BLaER1 treated with 17β-estradiol and CSF1 and Interleukin-3, amounts not matched to agents 10 nM and 100 nM (cell line): ENCODE measurements around the gene LRRIQ1.

Source experiments
- H3K27ac ChIP-seq, 11 experiments: shearing (Covaris generic); formaldehyde crosslinking; 2 replicates each; pipeline ENCODE4 v1.8.1; 2022
- H3K27me3 ChIP-seq, 11 experiments: shearing (Covaris generic); formaldehyde crosslinking; 2 replicates each; pipeline ENCODE4 v1.8.1; 2022
- H3K36me3 ChIP-seq, 11 experiments: shearing (Covaris generic); formaldehyde crosslinking; 2 replicates each; pipeline ENCODE4 v1.8.1; 2022
- H3K4me1 ChIP-seq, 10 experiments: shearing (Covaris generic); formaldehyde crosslinking; 2 replicates each; pipeline ENCODE4 v1.8.1; 2022
- H3K4me2 ChIP-seq, 11 experiments: shearing (Covaris generic); formaldehyde crosslinking; 2 replicates each; pipeline ENCODE4 v1.8.1; 2022
- H3K4me3 ChIP-seq, 10 experiments: shearing (Covaris generic); formaldehyde crosslinking; 2 replicates each; pipeline ENCODE4 v1.8.1; 2022
- H3K9ac ChIP-seq, 11 experiments: shearing (Covaris generic); formaldehyde crosslinking; 2 replicates each; pipeline ENCODE4 v1.8.1; 2022
- H3K9me3 ChIP-seq, 11 experiments: shearing (Covaris generic); formaldehyde crosslinking; replicated peaks in 1 of 11; 2 replicates each; pipeline ENCODE4 v1.8.1; 2022
- H4K20me1 ChIP-seq, 11 experiments: shearing (Covaris generic); formaldehyde crosslinking; 2 replicates each; pipeline ENCODE4 v1.8.1; 2022
- Cebpa-rat ChIP-seq, 11 experiments: shearing (Covaris generic); IDR thresholded peaks; 2 replicates each; pipeline ENCODE4 v1.8.1; 2022

The LRRIQ1 gene

GRCh38 chr12:85275374-85275773 is 239.2 kb downstream of the LRRIQ1 start:
- TF ChIP-seq Cebpa-rat (IDR thresholded peaks at IDR 0.05) = no peak
- H3K4me2 ChIP-seq = peak overlapping the region in 2 of 11 experiments; percentile 32 to 40; a peak in 2 of 22 replicates
- no peaks in the 10 kb centered on the region for H3K36me3 ChIP-seq
- H3K9ac ChIP-seq = no peak overlapping the region
- no peaks in the 10 kb centered on the region for H3K27me3 ChIP-seq
- H3K4me1 ChIP-seq = peaks cover 0 to 11% (median 0%) of the 10 kb centered on the region in 10 experiments; a peak in 3 of 20 replicates
- no peak overlapping the region for H3K4me3 ChIP-seq
- H3K27ac ChIP-seq = no peak overlapping the region
- no peaks in the 10 kb centered on the region for H4K20me1 ChIP-seq
- peaks cover 21 to 37% (median 31%) of the 10 kb centered on the region in 11 experiments for H3K9me3 ChIP-seq

- TF ChIP-seq Cebpa-rat (IDR thresholded peaks at IDR 0.05) = no peak
- Histone ChIP-seq H3K27ac (no peak overlapping the region), H3K27me3 (no peaks in the 10 kb centered on the region), H4K20me1 (no peaks in the 10 kb centered on the region), H3K9me3 (peaks cover 29 to 43% (median 37%) of the 10 kb centered on the region in 11 experiments), H3K36me3 (no peaks in the 10 kb centered on the region), H3K9ac (no peak overlapping the region), H3K4me1 (peaks cover 0 to 11% (median 0%) of the 10 kb centered on the region in 10 experiments; a peak in 3 of 20 replicates), H3K4me3 (no peak overlapping the region), H3K4me2 (no peak overlapping the region)
Measured at GRCh38 chr12:85277191-85277590, 241.0 kb downstream of the LRRIQ1 start.

GRCh38 chr12:85277900-85278597 is 241.9 kb downstream of the LRRIQ1 start:
- H3K9me3 ChIP-seq = peaks cover 29 to 43% (median 37%) of the 10 kb centered on the region in 11 experiments
- no peaks in the 10 kb centered on the region for H3K36me3 ChIP-seq
- no peak overlapping the region for H3K4me2 ChIP-seq
- H3K9ac ChIP-seq = no peak overlapping the region
- no peak for TF ChIP-seq Cebpa-rat (IDR thresholded peaks at IDR 0.05)
- peaks cover 0 to 11% (median 0%) of the 10 kb centered on the region in 10 experiments; a peak in 3 of 20 replicates for H3K4me1 ChIP-seq
- H3K27me3 ChIP-seq = no peaks in the 10 kb centered on the region
- no peak overlapping the region for H3K27ac ChIP-seq
- H3K4me3 ChIP-seq = no peak overlapping the region
- H4K20me1 ChIP-seq = no peaks in the 10 kb centered on the region

- H4K20me1 ChIP-seq = no peaks in the 10 kb centered on the region
- H3K4me2 ChIP-seq = no peak overlapping the region
- H3K9me3 ChIP-seq = peaks cover 29 to 38% (median 32%) of the 10 kb centered on the region in 11 experiments
- H3K27me3 ChIP-seq = no peaks in the 10 kb centered on the region
- H3K27ac ChIP-seq = no peak overlapping the region
- H3K4me3 ChIP-seq = no peak overlapping the region
- H3K9ac ChIP-seq = no peak overlapping the region
- no peak for TF ChIP-seq Cebpa-rat (IDR thresholded peaks at IDR 0.05)
- peaks cover 0 to 11% (median 0%) of the 10 kb centered on the region in 10 experiments; a peak in 3 of 20 replicates for H3K4me1 ChIP-seq
- H3K36me3 ChIP-seq = no peaks in the 10 kb centered on the region
Measured at GRCh38 chr12:85278598-85279448, 242.7 kb downstream of the LRRIQ1 start.

- Histone ChIP-seq H3K27ac (no peak overlapping the region), H3K4me2 (no peak overlapping the region), H3K4me3 (no peak overlapping the region), H3K4me1 (peaks cover 0 to 11% (median 0%) of the 10 kb centered on the region in 10 experiments; a peak in 3 of 20 replicates), H3K27me3 (no peaks in the 10 kb centered on the region), H3K9me3 (peaks cover 29 to 34% (median 31%) of the 10 kb centered on the region in 11 experiments), H3K9ac (no peak overlapping the region), H3K36me3 (no peaks in the 10 kb centered on the region), H4K20me1 (no peaks in the 10 kb centered on the region)
- no peak for TF ChIP-seq Cebpa-rat (IDR thresholded peaks at IDR 0.05)
Measured at GRCh38 chr12:85279449-85280164, 243.5 kb downstream of the LRRIQ1 start.

GRCh38 chr12:85280165-85280983 is 244.2 kb downstream of the LRRIQ1 start, which contains the start of gene ALX1:
ALX1 (plus strand) TSS chr12:85280220; CDS start chr12:85280262, 42 bp downstream.
- peaks cover 0 to 8% (median 0%) of the 10 kb centered on the region in 10 experiments; a peak in 3 of 20 replicates for H3K4me1 ChIP-seq
- no peak for TF ChIP-seq Cebpa-rat (IDR thresholded peaks at IDR 0.05)
- no peak within 1 kb of the TSS for H3K9ac ChIP-seq
- H3K36me3 ChIP-seq = no peaks in the 10 kb centered on the region
- peaks cover 29 to 34% (median 31%) of the 10 kb centered on the region in 11 experiments for H3K9me3 ChIP-seq
- no peak within 1 kb of the TSS for H3K4me3 ChIP-seq
- no peak within 1 kb of the TSS for H3K27ac ChIP-seq
- no peak within 1 kb of the TSS for H3K4me2 ChIP-seq
- H4K20me1 ChIP-seq = no peaks in the 10 kb centered on the region
- H3K27me3 ChIP-seq = no peaks in the 10 kb centered on the region

GRCh38 chr12:85280984-85281630 is 245.0 kb downstream of the LRRIQ1 start:
- no peak for TF ChIP-seq Cebpa-rat (IDR thresholded peaks at IDR 0.05)
- Histone ChIP-seq H3K4me2 (no peak overlapping the region), H3K27ac (no peak overlapping the region), H3K4me3 (no peak overlapping the region), H3K4me1 (peaks cover 0 to under 1% (median 0%) of the 10 kb centered on the region in 10 experiments; a peak in 1 of 20 replicates), H3K27me3 (no peaks in the 10 kb centered on the region), H3K9me3 (peaks cover 29 to 34% (median 31%) of the 10 kb centered on the region in 11 experiments), H3K9ac (no peak overlapping the region), H3K36me3 (no peaks in the 10 kb centered on the region), H4K20me1 (no peaks in the 10 kb centered on the region)
